Smooth muscle cell of the pulmonary artery (primary cell): ENCODE measurements around the gene GADD45A. TPM values are rescaled to one million over a fixed set of nuclear protein-coding genes. Genes with fewer than 3 reads are reported as not detected.

Experiments
- total RNA-seq: library from RNA; depleted of rRNA; stranded (reverse); fragments of >200 nt; gene quantifications from 2 replicates; pipeline ENCODE4 v1.2.3, GENCODE V29; 2014

GADD45A gene
- total RNA-seq = 35.3 and 90.9 TPM in 2 replicates

DNA sequence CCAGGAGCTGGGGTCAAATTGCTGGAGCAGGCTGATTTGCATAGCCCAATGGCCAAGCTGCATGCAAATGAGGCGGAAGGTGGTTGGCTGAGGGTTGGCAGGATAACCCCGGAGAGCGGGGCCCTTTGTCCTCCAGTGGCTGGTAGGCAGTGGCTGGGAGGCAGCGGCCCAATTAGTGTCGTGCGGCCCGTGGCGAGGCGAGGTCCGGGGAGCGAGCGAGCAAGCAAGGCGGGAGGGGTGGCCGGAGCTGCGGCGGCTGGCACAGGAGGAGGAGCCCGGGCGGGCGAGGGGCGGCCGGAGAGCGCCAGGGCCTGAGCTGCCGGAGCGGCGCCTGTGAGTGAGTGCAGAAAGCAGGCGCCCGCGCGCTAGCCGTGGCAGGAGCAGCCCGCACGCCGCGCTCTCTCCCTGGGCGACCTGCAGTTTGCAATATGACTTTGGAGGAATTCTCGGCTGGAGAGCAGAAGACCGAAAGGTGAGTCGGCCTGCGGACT, at the start of gene GADD45A:
Gene GADD45A (plus strand): TSS at position 135 of the 491 bp plus-strand sequence. CDS start 294 bp downstream, at position 429.

Other genes with a start within 250 kb of the GADD45A start
- 184 and 272 TPM in 2 replicates for gene GNG12, start 148.3 kb downstream of the GADD45A start, total RNA-seq